ENCODE data around the gene ARHGEF10L.

The ARHGEF10L gene

GRCh38 chr1:17599954-17600300 is 60.4 kb downstream of the ARHGEF10L start:
- Histone ChIP-seq H3K4me1 (ENCODE audit: control insufficient read depth, insufficient read depth, low read length, poor library complexity, severe bottlenecking) (no peaks in the 10 kb centered on the region), H3K36me3 (ENCODE audit: control insufficient read depth, insufficient read depth, low read length) (no peaks in the 10 kb centered on the region), H3K9me3 (ENCODE audit: control insufficient read depth, low read length) (no peaks in the 10 kb centered on the region), H3K4me3 (ENCODE audit: insufficient read depth, low read depth, low read length, poor library complexity, severe bottlenecking) (no peak overlapping the region), H3K27me3 (replicated peaks; ENCODE audit: control insufficient read depth, insufficient read depth, low read length, poor library complexity, severe bottlenecking) (no peaks in the 10 kb centered on the region), H3K27ac (ENCODE audit: insufficient read depth, low read length, poor library complexity, severe bottlenecking) (no peak overlapping the region)
- DNase-seq: no peak

GRCh38 chr1:17600321-17600720 is 60.8 kb downstream of the ARHGEF10L start:
- DNase-seq: no peak
- no peak overlapping the region for H3K4me3 ChIP-seq (ENCODE audit: insufficient read depth, low read depth, low read length, poor library complexity, severe bottlenecking)
- H3K36me3 ChIP-seq (ENCODE audit: control insufficient read depth, insufficient read depth, low read length): no peaks in the 10 kb centered on the region
- H3K9me3 ChIP-seq (ENCODE audit: control insufficient read depth, low read length): no peaks in the 10 kb centered on the region
- H3K4me1 ChIP-seq (ENCODE audit: control insufficient read depth, insufficient read depth, low read length, poor library complexity, severe bottlenecking): no peaks in the 10 kb centered on the region
- no peak overlapping the region for H3K27ac ChIP-seq (ENCODE audit: insufficient read depth, low read length, poor library complexity, severe bottlenecking)
- H3K27me3 ChIP-seq (replicated peaks; ENCODE audit: control insufficient read depth, insufficient read depth, low read length, poor library complexity, severe bottlenecking): no peaks in the 10 kb centered on the region

DNA sequence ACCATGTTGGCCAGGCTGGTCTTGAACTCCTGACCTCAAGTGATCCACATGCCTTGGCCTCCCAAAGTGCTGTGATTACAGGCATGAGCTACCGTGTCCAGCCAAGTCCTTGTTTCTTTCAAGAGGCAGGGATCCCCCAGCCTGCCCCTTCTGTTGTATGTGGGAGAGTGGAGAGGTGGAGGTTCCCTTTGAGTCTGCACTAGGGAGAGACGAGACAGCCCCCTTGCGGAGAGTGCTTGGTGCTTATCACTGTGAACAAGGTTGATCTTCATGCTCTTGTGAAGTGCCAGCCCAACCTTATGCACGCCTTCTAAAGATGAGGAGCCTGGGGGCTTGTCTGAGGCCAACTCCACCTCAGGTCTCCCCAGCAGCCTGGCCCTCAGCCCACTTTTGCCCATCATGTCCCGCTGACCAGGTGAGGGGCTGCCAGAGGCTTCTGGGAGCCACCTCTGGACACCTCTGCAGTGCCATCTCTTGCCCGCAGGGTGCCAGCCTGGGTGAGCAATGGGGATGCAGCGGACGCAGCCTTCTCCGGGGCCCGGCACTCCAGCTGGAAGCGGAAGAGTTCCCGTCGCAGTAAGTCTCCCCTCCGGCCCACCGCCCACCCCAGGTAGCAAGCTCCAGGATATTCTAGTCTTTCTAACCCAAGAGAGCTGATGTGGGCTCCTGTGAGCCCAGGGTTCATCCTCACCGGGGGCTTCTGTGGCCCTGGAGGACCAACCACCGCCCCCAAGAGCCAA is 62.3 kb downstream of the ARHGEF10L start:
- Histone ChIP-seq H3K4me3 (ENCODE audit: insufficient read depth, low read depth, low read length, poor library complexity, severe bottlenecking) (no peak overlapping the region), H3K27me3 (replicated peaks; ENCODE audit: control insufficient read depth, insufficient read depth, low read length, poor library complexity, severe bottlenecking) (no peaks in the 10 kb centered on the region), H3K36me3 (ENCODE audit: control insufficient read depth, insufficient read depth, low read length) (no peaks in the 10 kb centered on the region), H3K27ac (ENCODE audit: insufficient read depth, low read length, poor library complexity, severe bottlenecking) (no peak overlapping the region), H3K9me3 (ENCODE audit: control insufficient read depth, low read length) (no peaks in the 10 kb centered on the region), H3K4me1 (ENCODE audit: control insufficient read depth, insufficient read depth, low read length, poor library complexity, severe bottlenecking) (no peaks in the 10 kb centered on the region)
- DNase-seq: no peak

GRCh38 chr1:17603091-17603841 is 63.8 kb downstream of the ARHGEF10L start:
- H3K36me3 ChIP-seq (ENCODE audit: control insufficient read depth, insufficient read depth, low read length): no peaks in the 10 kb centered on the region

DNA sequence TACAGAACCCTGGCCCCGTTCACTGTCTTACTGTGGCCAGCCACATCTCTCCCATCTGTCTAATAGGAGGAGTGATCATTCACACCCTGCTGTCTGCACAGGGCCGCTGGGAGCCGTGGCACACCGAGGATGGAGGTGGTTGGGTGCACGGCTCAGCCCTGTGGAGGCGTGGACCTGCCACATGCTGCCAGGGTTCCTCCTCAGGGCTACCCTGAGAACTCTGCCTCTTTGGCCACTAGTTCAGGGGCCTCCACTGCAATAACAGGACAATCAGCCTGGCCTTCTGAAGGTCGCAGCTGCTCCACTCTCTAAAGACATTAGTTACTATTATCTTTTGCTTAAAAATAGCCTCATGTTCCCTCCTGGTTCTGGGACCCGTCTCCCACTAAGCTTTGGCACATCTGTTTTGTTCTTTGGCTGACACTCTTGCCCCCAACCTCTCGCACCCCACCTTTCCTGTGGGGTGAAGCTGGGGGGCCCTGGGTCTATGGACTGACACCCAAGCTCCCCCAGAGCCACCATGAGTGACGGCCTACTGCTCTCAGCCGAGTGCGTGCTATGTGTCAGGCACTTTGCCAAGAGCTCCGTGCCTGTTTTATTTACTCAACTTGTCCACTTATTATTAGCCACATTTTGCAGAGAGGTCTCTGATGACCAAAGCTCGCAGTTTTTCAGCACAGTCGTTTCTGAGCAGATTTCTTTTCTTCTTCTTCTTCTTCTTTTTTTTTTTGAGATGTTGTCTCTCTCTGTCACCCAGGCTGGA is 66.3 kb downstream of the ARHGEF10L start:
- H3K9me3 ChIP-seq (ENCODE audit: control insufficient read depth, low read length): no peaks in the 10 kb centered on the region
- H3K4me1 ChIP-seq (ENCODE audit: control insufficient read depth, insufficient read depth, low read length, poor library complexity, severe bottlenecking): no peaks in the 10 kb centered on the region
- no peak overlapping the region for H3K4me3 ChIP-seq (ENCODE audit: insufficient read depth, low read depth, low read length, poor library complexity, severe bottlenecking)
- no peak for DNase-seq
- no peaks in the 10 kb centered on the region for H3K36me3 ChIP-seq (ENCODE audit: control insufficient read depth, insufficient read depth, low read length)
- H3K27me3 ChIP-seq (replicated peaks; ENCODE audit: control insufficient read depth, insufficient read depth, low read length, poor library complexity, severe bottlenecking): no peaks in the 10 kb centered on the region
- no peak overlapping the region for H3K27ac ChIP-seq (ENCODE audit: insufficient read depth, low read length, poor library complexity, severe bottlenecking)

More at GRCh38 chr1:17603091-17603841, 63.8 kb downstream of the ARHGEF10L start:
- Histone ChIP-seq H3K27me3 (replicated peaks; ENCODE audit: control insufficient read depth, insufficient read depth, low read length, poor library complexity, severe bottlenecking) (no peaks in the 10 kb centered on the region), H3K9me3 (ENCODE audit: control insufficient read depth, low read length) (no peaks in the 10 kb centered on the region), H3K4me3 (ENCODE audit: insufficient read depth, low read depth, low read length, poor library complexity, severe bottlenecking) (no peak overlapping the region), H3K4me1 (ENCODE audit: control insufficient read depth, insufficient read depth, low read length, poor library complexity, severe bottlenecking) (no peaks in the 10 kb centered on the region), H3K27ac (ENCODE audit: insufficient read depth, low read length, poor library complexity, severe bottlenecking) (no peak overlapping the region)
- DNase-seq: no peak

DNA sequence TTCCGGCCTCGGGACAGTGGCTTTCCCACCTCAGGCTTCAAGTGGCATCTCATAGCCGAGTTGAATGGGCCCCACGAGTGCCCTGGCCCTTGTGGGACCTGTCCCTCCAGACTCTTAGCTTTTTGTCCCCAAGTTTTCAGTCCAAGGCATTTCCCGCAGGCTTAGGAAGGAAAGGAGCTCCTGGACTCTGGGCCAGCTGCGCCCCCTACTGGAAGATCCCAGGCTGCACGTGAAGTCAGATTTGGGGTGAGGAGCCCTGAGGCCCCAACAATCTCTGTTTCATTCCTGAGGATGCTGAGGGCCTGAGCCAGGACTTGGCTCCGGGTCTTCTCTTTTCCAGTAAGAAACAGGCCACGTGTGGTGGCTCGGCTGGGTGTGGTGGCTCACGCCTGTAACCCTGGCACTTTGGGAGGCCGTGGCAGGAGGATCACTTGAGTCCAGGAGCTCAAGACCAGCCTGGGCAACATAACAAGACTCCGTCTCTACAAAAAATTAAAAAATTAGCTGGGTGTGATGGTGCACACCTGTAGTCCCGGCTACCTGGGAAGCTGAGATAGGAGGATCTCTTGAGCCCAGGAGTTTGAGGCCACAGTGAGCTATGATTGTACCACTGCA is 67.4 kb downstream of the ARHGEF10L start:
- no peak overlapping the region for H3K27ac ChIP-seq (ENCODE audit: insufficient read depth, low read length, poor library complexity, severe bottlenecking)
- no peaks in the 10 kb centered on the region for H3K9me3 ChIP-seq (ENCODE audit: control insufficient read depth, low read length)
- H3K36me3 ChIP-seq (ENCODE audit: control insufficient read depth, insufficient read depth, low read length): no peaks in the 10 kb centered on the region
- no peaks in the 10 kb centered on the region for H3K4me1 ChIP-seq (ENCODE audit: control insufficient read depth, insufficient read depth, low read length, poor library complexity, severe bottlenecking)
- no peak for DNase-seq
- no peaks in the 10 kb centered on the region for H3K27me3 ChIP-seq (replicated peaks; ENCODE audit: control insufficient read depth, insufficient read depth, low read length, poor library complexity, severe bottlenecking)
- no peak overlapping the region for H3K4me3 ChIP-seq (ENCODE audit: insufficient read depth, low read depth, low read length, poor library complexity, severe bottlenecking)

GRCh38 chr1:17607644-17608581 is 68.4 kb downstream of the ARHGEF10L start:
- no peak overlapping the region for H3K27ac ChIP-seq (ENCODE audit: insufficient read depth, low read length, poor library complexity, severe bottlenecking)
- H3K4me1 ChIP-seq (ENCODE audit: control insufficient read depth, insufficient read depth, low read length, poor library complexity, severe bottlenecking): no peaks in the 10 kb centered on the region
- H3K27me3 ChIP-seq (replicated peaks; ENCODE audit: control insufficient read depth, insufficient read depth, low read length, poor library complexity, severe bottlenecking): no peaks in the 10 kb centered on the region
- H3K36me3 ChIP-seq (ENCODE audit: control insufficient read depth, insufficient read depth, low read length): no peaks in the 10 kb centered on the region
- no peak for DNase-seq
- H3K4me3 ChIP-seq (ENCODE audit: insufficient read depth, low read depth, low read length, poor library complexity, severe bottlenecking): no peak overlapping the region
- no peaks in the 10 kb centered on the region for H3K9me3 ChIP-seq (ENCODE audit: control insufficient read depth, low read length)

DNA sequence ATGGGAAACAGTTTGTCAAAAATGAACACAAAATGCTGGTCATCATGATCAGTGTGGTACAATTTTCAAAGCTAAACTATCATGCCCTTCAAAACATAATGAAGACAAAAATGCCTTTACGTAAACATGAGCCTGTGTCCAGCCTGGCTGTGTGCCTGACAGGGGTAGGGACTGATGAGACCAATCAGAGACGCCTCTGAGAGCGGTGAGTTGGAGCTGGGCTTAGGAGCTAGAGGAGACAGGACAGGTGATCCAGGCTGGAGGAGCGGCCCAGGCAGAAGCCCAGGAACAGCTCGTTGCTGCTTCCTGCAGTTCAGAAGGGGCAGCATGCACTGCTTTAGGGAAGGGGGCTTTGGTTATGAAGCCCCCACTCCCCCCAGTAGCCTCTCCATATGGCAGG is 70.0 kb downstream of the ARHGEF10L start:
- Histone ChIP-seq H3K4me3 (ENCODE audit: insufficient read depth, low read depth, low read length, poor library complexity, severe bottlenecking) (no peak overlapping the region), H3K27me3 (replicated peaks; ENCODE audit: control insufficient read depth, insufficient read depth, low read length, poor library complexity, severe bottlenecking) (no peaks in the 10 kb centered on the region), H3K4me1 (ENCODE audit: control insufficient read depth, insufficient read depth, low read length, poor library complexity, severe bottlenecking) (no peaks in the 10 kb centered on the region), H3K27ac (ENCODE audit: insufficient read depth, low read length, poor library complexity, severe bottlenecking) (no peak overlapping the region), H3K9me3 (ENCODE audit: control insufficient read depth, low read length) (no peaks in the 10 kb centered on the region), H3K36me3 (ENCODE audit: control insufficient read depth, insufficient read depth, low read length) (no peaks in the 10 kb centered on the region)
- no peak for DNase-seq

GRCh38 chr1:17610085-17610484 is 70.6 kb downstream of the ARHGEF10L start:
- Histone ChIP-seq H3K27me3 (replicated peaks; ENCODE audit: control insufficient read depth, insufficient read depth, low read length, poor library complexity, severe bottlenecking) (no peaks in the 10 kb centered on the region), H3K4me1 (ENCODE audit: control insufficient read depth, insufficient read depth, low read length, poor library complexity, severe bottlenecking) (no peaks in the 10 kb centered on the region), H3K9me3 (ENCODE audit: control insufficient read depth, low read length) (no peaks in the 10 kb centered on the region), H3K4me3 (ENCODE audit: insufficient read depth, low read depth, low read length, poor library complexity, severe bottlenecking) (no peak overlapping the region), H3K27ac (ENCODE audit: insufficient read depth, low read length, poor library complexity, severe bottlenecking) (no peak overlapping the region), H3K36me3 (ENCODE audit: control insufficient read depth, insufficient read depth, low read length) (no peaks in the 10 kb centered on the region)
- no peak for DNase-seq
